ENCODE results near the gene LRP10.

DNA sequence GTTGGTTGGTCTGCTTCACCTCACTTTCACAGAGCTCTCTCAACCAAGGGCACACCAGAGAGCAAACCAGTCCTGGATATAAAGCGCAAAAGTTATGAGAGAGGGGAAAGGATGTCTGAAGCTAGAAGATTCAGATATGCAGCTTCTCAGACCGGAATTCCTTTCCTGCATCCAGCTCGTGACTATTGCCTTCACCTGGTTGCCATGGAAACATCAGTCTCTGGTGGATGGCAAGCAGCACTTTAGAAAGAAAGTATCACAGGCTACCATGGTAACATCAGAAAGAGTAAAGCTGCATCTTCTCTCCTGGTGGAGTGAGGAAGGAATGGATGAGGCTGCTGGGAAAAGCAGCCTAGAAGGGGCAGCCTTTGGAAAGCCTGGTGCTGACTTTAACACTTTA, 25.2 kb downstream of the LRP10 start:
- TF ChIP-seq, protein P1, sequence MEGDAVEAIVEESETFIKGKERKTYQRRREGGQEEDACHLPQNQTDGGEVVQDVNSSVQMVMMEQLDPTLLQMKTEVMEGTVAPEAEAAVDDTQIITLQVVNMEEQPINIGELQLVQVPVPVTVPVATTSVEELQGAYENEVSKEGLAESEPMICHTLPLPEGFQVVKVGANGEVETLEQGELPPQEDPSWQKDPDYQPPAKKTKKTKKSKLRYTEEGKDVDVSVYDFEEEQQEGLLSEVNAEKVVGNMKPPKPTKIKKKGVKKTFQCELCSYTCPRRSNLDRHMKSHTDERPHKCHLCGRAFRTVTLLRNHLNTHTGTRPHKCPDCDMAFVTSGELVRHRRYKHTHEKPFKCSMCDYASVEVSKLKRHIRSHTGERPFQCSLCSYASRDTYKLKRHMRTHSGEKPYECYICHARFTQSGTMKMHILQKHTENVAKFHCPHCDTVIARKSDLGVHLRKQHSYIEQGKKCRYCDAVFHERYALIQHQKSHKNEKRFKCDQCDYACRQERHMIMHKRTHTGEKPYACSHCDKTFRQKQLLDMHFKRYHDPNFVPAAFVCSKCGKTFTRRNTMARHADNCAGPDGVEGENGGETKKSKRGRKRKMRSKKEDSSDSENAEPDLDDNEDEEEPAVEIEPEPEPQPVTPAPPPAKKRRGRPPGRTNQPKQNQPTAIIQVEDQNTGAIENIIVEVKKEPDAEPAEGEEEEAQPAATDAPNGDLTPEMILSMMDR (IDR thresholded peaks at IDR 0.05): no peak
- TF ChIP-seq ZNF302 (CRISPR knock-in tag; IDR thresholded peaks at IDR 0.05): no peak
- no peak for TF ChIP-seq NR3C1 (IDR thresholded peaks at IDR 0.05)
- TF ChIP-seq MYC (IDR thresholded peaks at IDR 0.05; ENCODE audit: borderline replicate concordance, low read length): no peak
- no peak for TF ChIP-seq CBX8 (IDR thresholded peaks at IDR 0.05)

Data from A549 (cell line).